ENCODE results near the gene GRPR.

- TF ChIP-seq POLR2A (IDR thresholded peaks at IDR 0.05), result no peak
- TF ChIP-seq CTCF (IDR thresholded peaks at IDR 0.05), result no peak
Observed at GRCh38 chrX:16120431-16120830, 2.9 kb upstream of the GRPR start.
